ENCODE data around the gene PLEKHB2.

- no peak for TF ChIP-seq RARB (CRISPR knock-in tag; IDR thresholded peaks at IDR 0.05)
- TF ChIP-seq ZFP3 (CRISPR knock-in tag; IDR thresholded peaks at IDR 0.05) = no peak
- no peak for TF ChIP-seq OSR1 (CRISPR knock-in tag; IDR thresholded peaks at IDR 0.05)
- TF ChIP-seq GLIS3 (CRISPR knock-in tag; IDR thresholded peaks at IDR 0.05) = no peak
- TF ChIP-seq TCF4 (CRISPR knock-in tag; IDR thresholded peaks at IDR 0.05; ENCODE audit: borderline replicate concordance) = no peak
Observed at GRCh38 chr2:131140581-131140980, 35.4 kb downstream of the PLEKHB2 start.

Data from SK-N-SH treated with all-trans-retinoic acid at 6 μM for 48 hours (cell line).